ENCODE measurements around the gene NMT1. TPM values are rescaled to one million over a fixed set of nuclear protein-coding genes. Genes with fewer than 3 reads are reported as not detected.
A peak's percentile ranks its signal among the peaks of the same experiment; 100 is the strongest.

The NMT1 gene
- total and polyA plus RNA-seq, 2 of the 13 experiments (the other 11 are each of a cell fraction or from before 2014, with no cell fraction given), result 75.7 to 142 TPM

- TF ChIP-seq CTCF (CRISPR knock-in tag; IDR thresholded peaks at IDR 0.05) (peak; percentile 58), ZSCAN21 (CRISPR knock-in tag; IDR thresholded peaks at IDR 0.05; ENCODE audit: borderline replicate concordance) (0 out of 2 replicates have a peak, but pooled peaks have one; percentile 15), FOXO1 (CRISPR knock-in tag; IDR thresholded peaks at IDR 0.05) (no peak), MTERF4 (CRISPR knock-in tag; IDR thresholded peaks at IDR 0.05) (0 out of 2 replicates have a peak, but pooled peaks have one; percentile 23), ZFY (CRISPR knock-in tag; IDR thresholded peaks at IDR 0.05) (0 out of 2 replicates have a peak, but pooled peaks have one; percentile 18), ZNF276 (CRISPR knock-in tag; IDR thresholded peaks at IDR 0.05; ENCODE audit: low read depth) (no peak), ZSCAN30 (CRISPR knock-in tag; IDR thresholded peaks at IDR 0.05) (no peak), ZNF629 (CRISPR knock-in tag; conservative IDR thresholded peaks at IDR 0.05) (no peak), ZNF609 (CRISPR knock-in tag; IDR thresholded peaks at IDR 0.05; ENCODE audit: borderline replicate concordance) (no peak)
Observed at GRCh38 chr17:45108595-45109521, 47.7 kb downstream of the NMT1 start (continued).

Data from HepG2 (cell line).